ENCODE results near the gene RBM17.

DNA sequence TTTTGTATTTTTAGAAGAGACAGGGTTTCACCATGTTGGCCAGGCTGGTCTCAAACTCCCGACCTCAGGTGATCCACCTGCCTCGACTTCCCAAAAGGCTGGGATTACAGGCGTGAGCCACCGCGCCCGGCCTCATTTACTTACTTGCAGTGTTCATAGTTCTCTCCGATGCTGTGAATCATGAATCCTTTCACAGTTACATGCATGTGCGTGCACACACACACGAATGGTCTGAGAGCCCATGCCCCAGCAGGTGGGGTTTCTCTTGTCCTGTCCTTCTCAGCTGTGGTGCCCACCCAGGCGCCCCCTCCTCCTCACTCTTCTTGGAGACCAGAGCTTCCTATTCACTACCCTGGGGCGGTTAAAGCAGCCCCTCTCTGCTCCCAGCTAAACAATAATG is 50.6 kb downstream of the RBM17 start:
- TF ChIP-seq ZNF274 (IDR thresholded peaks at IDR 0.05; ENCODE audit: low read depth, low read length) (no peak), SUZ12 (IDR thresholded peaks at IDR 0.05; ENCODE audit: extremely low read depth, insufficient read depth, insufficient read length) (no peak), YY1 (IDR thresholded peaks at IDR 0.05; ENCODE audit: insufficient read depth, insufficient read length) (no peak)

Data from NT2/D1 (cell line).